Posterior cingulate gyrus (tissue), 11 donors: ENCODE measurements around the gene CUX1.

ENCODE experiments used
- DNase-seq, 10 donors: peaks; one replicate each; pipeline versions ENCODE4 v3.0.0 to v3.0.0-alpha.2; 2020 to 2021; ENCODE audit warnings: mixed read lengths in 3 of 10
- intact Hi-C: fragments of 100-400 bp; cut with DNase I; formaldehyde crosslinking; loops from one replicate; pipeline ENCODE4 v1.15.1; 2023

Gene CUX1

GRCh38 chr7:102188746-102189145, 371.3 kb downstream of the CUX1 start:
- intact Hi-C loops: no loop called here

GRCh38 chr7:102189756-102190155, 372.3 kb downstream of the CUX1 start:
- intact Hi-C loops: no loop called here
- DNase-seq: no peak

More at GRCh38 chr7:102188746-102189145, 371.3 kb downstream of the CUX1 start:
- no peak for DNase-seq

GRCh38 chr7:102190776-102191350, 373.4 kb downstream of the CUX1 start:
- intact Hi-C loops: no loop called here
- no peak for DNase-seq

- DNase-seq: peak in 1 of 10 donors; percentile 12
- intact Hi-C loops: no loop called here
Observed at GRCh38 chr7:102191556-102192379, 374.3 kb downstream of the CUX1 start.

GRCh38 chr7:102192790-102193189, 375.4 kb downstream of the CUX1 start:
- intact Hi-C loops: no loop called here
- DNase-seq: peak in 1 of 10 donors; percentile 9

- intact Hi-C loops: no loop called here
- DNase-seq: peak in 1 of 10 donors; percentile 24
Observed at GRCh38 chr7:102193806-102194205, 376.4 kb downstream of the CUX1 start.

- DNase-seq: no peak
- intact Hi-C loops: no loop called here
Observed at GRCh38 chr7:102195361-102195760, 377.9 kb downstream of the CUX1 start.

GRCh38 chr7:102196028-102196427, 378.6 kb downstream of the CUX1 start:
- no peak for DNase-seq
- intact Hi-C loops: no loop called here

GRCh38 chr7:102197161-102197560, 379.7 kb downstream of the CUX1 start:
- DNase-seq: peak in 1 of 10 donors; percentile 52
- intact Hi-C loops: no loop called here

GRCh38 chr7:102197599-102197998, 380.2 kb downstream of the CUX1 start:
- DNase-seq: no peak
- intact Hi-C loops: no loop called here

GRCh38 chr7:102198417-102198956, 381.1 kb downstream of the CUX1 start:
- intact Hi-C loops: no loop called here
- peak in 1 of 10 donors; percentile 70 for DNase-seq

- no peak for DNase-seq
- intact Hi-C loops: no loop called here
Observed at GRCh38 chr7:102201576-102201975, 384.1 kb downstream of the CUX1 start.

GRCh38 chr7:102202556-102202955, 385.1 kb downstream of the CUX1 start:
- intact Hi-C loops: no loop called here
- peak in 1 of 10 donors; percentile 20 for DNase-seq

GRCh38 chr7:102203218-102203617, 385.8 kb downstream of the CUX1 start:
- intact Hi-C loops: no loop called here

GRCh38 chr7:102204212-102204611, 386.8 kb downstream of the CUX1 start:
- no peak for DNase-seq
- intact Hi-C loops: no loop called here

More at GRCh38 chr7:102203218-102203617, 385.8 kb downstream of the CUX1 start:
- DNase-seq: peak in 1 of 10 donors; percentile 0

GRCh38 chr7:102205915-102206314, 388.5 kb downstream of the CUX1 start:
- intact Hi-C loops: no loop called here
- DNase-seq: peak in 6 of 10 donors; percentile 13 to 91 (median 30)

- peak in 8 of 10 donors; percentile 34 to 95 (median 66) for DNase-seq
Observed at GRCh38 chr7:102208826-102209225, 391.4 kb downstream of the CUX1 start.

GRCh38 chr7:102210787-102211186, 393.4 kb downstream of the CUX1 start:
- intact Hi-C loops: no loop called here
- no peak for DNase-seq

More at GRCh38 chr7:102208826-102209225, 391.4 kb downstream of the CUX1 start:
- intact Hi-C loops: no loop called here

- intact Hi-C loops: no loop called here
- DNase-seq: no peak
Observed at GRCh38 chr7:102211590-102212550, 394.4 kb downstream of the CUX1 start.

- intact Hi-C loops: no loop called here
Observed at GRCh38 chr7:102214477-102215072, 397.1 kb downstream of the CUX1 start.

More at GRCh38 chr7:102214477-102215072, 397.1 kb downstream of the CUX1 start:
- no peak for DNase-seq
